Keratinocyte (primary cell): Measurements from ENCODE around the gene CNOT8.

Experiments used
- CTCF ChIP-seq, 3 experiments: IDR thresholded peaks in 1 of 3; conservative IDR thresholded peaks in 1 of 3; optimal IDR thresholded peaks in 1 of 3; 2 replicates in 2 of 3; 3 replicates in 1 of 3; pipeline versions ENCODE3 to v1.5.1; 2011; ENCODE audit warnings: low read length in 3 of 3, mild to moderate bottlenecking in 3 of 3, moderate library complexity in 2 of 3, control low read depth in 1 of 3, inconsistent platforms in 1 of 3; ENCODE audit not compliant: insufficient read depth in 2 of 3; ENCODE audit errors: extremely low read depth in 1 of 3
- EZH2 ChIP-seq: IDR thresholded peaks from one replicate; pipeline ENCODE4 v1.6.1; 2012; ENCODE audit warnings: inconsistent platforms, mild to moderate bottlenecking, low read length, moderate library complexity

GRCh38 chr5:154866841-154867240, 8.4 kb downstream of the CNOT8 start:
- TF ChIP-seq CTCF (optimal IDR thresholded peaks at IDR 0.05 in 1 of 3, IDR thresholded peaks at IDR 0.05 in 1 of 3, conservative IDR thresholded peaks at IDR 0.05 in 1 of 3; ENCODE audit: extremely low read depth in 1 of 3, insufficient read depth in 2 of 3, low read length in 3 of 3) (no peak), EZH2 (no peak)
